Stomach smooth muscle (tissue), 2 donors: ENCODE results near the gene TMED10.

Experiments used
- H3K27ac ChIP-seq: one replicate; pipeline ENCODE4 v1.7.0; 2013; ENCODE audit warnings: mild to moderate bottlenecking, low read length, inconsistent platforms
- H3K27me3 ChIP-seq, 2 donors: one replicate each; pipeline ENCODE4 v1.7.0; 2013; ENCODE audit warnings: low read length in 2 of 2; ENCODE audit not compliant: insufficient read depth in 2 of 2, control insufficient read depth in 1 of 2
- H3K36me3 ChIP-seq, 2 donors: one replicate each; pipeline ENCODE4 v1.7.0; 2013; ENCODE audit warnings: low read length in 2 of 2; ENCODE audit not compliant: control insufficient read depth in 2 of 2, insufficient read depth in 2 of 2
- H3K4me1 ChIP-seq: one replicate; pipeline ENCODE4 v1.7.0; 2013; ENCODE audit warnings: low read length; ENCODE audit not compliant: control insufficient read depth, insufficient read depth
- H3K4me3 ChIP-seq, 2 donors: one replicate each; pipeline ENCODE4 v1.7.0; 2013; ENCODE audit warnings: low read length in 2 of 2
- H3K9ac ChIP-seq, 2 donors: one replicate each; pipeline ENCODE4 v1.7.0; 2013; ENCODE audit warnings: low read length in 2 of 2, mild to moderate bottlenecking in 1 of 2
- H3K9me3 ChIP-seq, 2 donors: one replicate each; pipeline ENCODE4 v1.7.0; 2013; ENCODE audit warnings: low read length in 2 of 2; ENCODE audit not compliant: control insufficient read depth in 2 of 2
- donor health status: healthy.
- donor health status: Pancreatic carcinoma.

Gene TMED10

GRCh38 chr14:75143761-75144527, 32.5 kb downstream of the TMED10 start:
- H3K4me3 ChIP-seq = no peak overlapping the region
- no peak overlapping the region for H3K9ac ChIP-seq
- H3K4me1 ChIP-seq = peaks cover 3% of the 10 kb centered on the region
- H3K9me3 ChIP-seq = no peaks in the 10 kb centered on the region
- peaks cover 3 to 9% of the 10 kb centered on the region in 2 donors for H3K36me3 ChIP-seq
- no peaks in the 10 kb centered on the region for H3K27me3 ChIP-seq
- H3K27ac ChIP-seq = no peak overlapping the region

DNA sequence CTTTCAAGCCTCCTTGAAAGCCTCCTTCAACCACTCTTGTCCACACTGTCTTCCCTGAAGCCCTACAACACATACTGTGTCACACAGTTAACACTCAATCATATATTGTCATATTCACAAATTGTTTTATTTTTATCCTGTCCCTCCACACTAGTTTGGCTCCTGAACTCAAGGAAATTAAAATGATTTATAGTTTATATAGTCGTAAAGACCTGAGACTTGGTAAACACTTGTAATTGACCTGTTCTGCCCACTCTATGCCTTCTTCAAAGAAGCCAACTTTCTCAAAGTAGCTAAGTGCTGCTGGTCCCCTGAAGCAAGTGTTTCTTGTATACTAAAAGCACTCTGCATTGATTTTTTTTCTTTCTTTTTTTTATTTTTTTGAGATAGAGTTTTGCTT, 33.9 kb downstream of the TMED10 start:
- H3K4me3 ChIP-seq = no peak overlapping the region
- H3K4me1 ChIP-seq = peaks cover 3% of the 10 kb centered on the region
- H3K36me3 ChIP-seq = peaks cover 3 to 9% of the 10 kb centered on the region in 2 donors
- no peaks in the 10 kb centered on the region for H3K27me3 ChIP-seq
- no peaks in the 10 kb centered on the region for H3K9me3 ChIP-seq
- no peak overlapping the region for H3K9ac ChIP-seq
- H3K27ac ChIP-seq = no peak overlapping the region

GRCh38 chr14:75141967-75142366, 34.4 kb downstream of the TMED10 start:
- H3K9me3 ChIP-seq = no peaks in the 10 kb centered on the region
- no peak overlapping the region for H3K4me3 ChIP-seq
- H3K4me1 ChIP-seq = no peaks in the 10 kb centered on the region
- H3K9ac ChIP-seq = no peak overlapping the region
- peaks cover 3 to 9% of the 10 kb centered on the region in 2 donors for H3K36me3 ChIP-seq
- H3K27me3 ChIP-seq = no peaks in the 10 kb centered on the region
- no peak overlapping the region for H3K27ac ChIP-seq

DNA sequence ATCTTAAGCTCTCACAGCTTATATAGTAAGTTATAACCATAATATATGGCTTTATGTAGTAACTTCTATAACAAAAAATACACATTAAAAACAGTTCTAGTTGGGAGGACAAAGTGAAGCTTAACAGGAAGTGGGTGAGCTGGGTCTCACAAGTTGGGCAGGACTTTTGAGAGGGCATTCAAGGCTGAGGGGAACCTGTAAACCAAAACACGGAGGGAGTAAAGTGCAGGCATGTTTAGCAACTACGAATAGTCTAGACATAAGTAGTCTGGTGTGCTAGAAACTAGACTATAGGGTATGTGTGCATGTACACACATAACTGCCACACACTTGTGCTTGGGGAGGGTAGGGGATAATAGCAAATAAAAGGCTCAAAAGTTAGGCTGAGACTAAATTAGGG, 35.4 kb downstream of the TMED10 start:
- Histone ChIP-seq H3K4me3 (no peak overlapping the region), H3K9me3 (no peaks in the 10 kb centered on the region), H3K27me3 (no peaks in the 10 kb centered on the region), H3K27ac (no peak overlapping the region), H3K9ac (no peak overlapping the region), H3K4me1 (no peaks in the 10 kb centered on the region), H3K36me3 (peaks cover 3 to 9% of the 10 kb centered on the region in 2 donors)

- no peaks in the 10 kb centered on the region for H3K27me3 ChIP-seq
- H3K4me3 ChIP-seq = no peak overlapping the region
- H3K36me3 ChIP-seq = peaks cover 3 to 9% of the 10 kb centered on the region in 2 donors
- H3K4me1 ChIP-seq = no peaks in the 10 kb centered on the region
- no peak overlapping the region for H3K27ac ChIP-seq
- H3K9me3 ChIP-seq = no peaks in the 10 kb centered on the region
- H3K9ac ChIP-seq = no peak overlapping the region
Measured at GRCh38 chr14:75140620-75141019, 35.8 kb downstream of the TMED10 start.

DNA sequence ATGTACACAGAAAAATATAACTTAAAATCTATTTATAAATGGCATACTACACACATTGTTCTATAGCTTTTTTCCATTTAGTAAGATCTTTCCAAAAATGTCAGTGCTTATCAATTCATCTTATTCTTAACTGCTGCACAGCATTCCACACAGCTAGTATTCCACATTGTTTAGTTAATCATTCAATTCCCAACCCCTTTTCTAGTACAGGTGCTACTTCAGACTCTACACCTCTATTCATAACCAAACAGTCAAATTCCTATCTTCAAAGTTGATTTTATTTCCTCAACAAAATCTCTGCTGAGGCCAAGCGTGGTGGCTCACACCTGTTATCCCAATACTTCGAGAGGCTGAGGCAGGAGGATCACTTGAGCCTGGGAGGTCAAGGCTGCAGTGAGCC, 37.2 kb downstream of the TMED10 start:
- H3K9me3 ChIP-seq = no peaks in the 10 kb centered on the region
- H3K36me3 ChIP-seq = peaks cover 9 to 12% of the 10 kb centered on the region in 2 donors
- H3K27me3 ChIP-seq = no peaks in the 10 kb centered on the region
- H3K27ac ChIP-seq = no peak overlapping the region
- H3K9ac ChIP-seq = no peak overlapping the region
- no peaks in the 10 kb centered on the region for H3K4me1 ChIP-seq
- no peak overlapping the region for H3K4me3 ChIP-seq

GRCh38 chr14:75138492-75138891, 37.9 kb downstream of the TMED10 start:
- Histone ChIP-seq H3K9ac (no peak overlapping the region), H3K4me1 (no peaks in the 10 kb centered on the region), H3K27me3 (no peaks in the 10 kb centered on the region), H3K4me3 (no peak overlapping the region), H3K36me3 (peaks cover 12 to 15% of the 10 kb centered on the region in 2 donors), H3K9me3 (no peaks in the 10 kb centered on the region), H3K27ac (no peak overlapping the region)

DNA sequence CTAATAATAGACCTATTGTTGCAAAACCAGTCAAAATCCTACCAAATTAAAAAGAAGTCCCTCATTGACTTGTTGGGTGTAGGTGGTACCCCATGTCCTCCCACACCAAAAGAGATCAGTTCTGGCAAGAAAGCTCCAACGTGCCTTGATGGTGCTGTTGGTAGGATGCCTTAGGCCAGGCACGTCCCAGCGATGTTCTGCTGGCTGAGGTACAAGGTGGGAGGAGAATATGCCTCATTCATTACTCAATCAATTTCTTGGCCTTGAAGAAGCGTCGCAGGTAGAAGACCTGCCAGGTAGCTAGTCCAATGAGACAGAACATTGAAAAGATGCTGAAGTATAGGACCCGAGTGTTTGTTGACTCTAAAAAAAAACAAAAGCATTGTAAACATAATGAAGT, 41.8 kb downstream of the TMED10 start:
- Histone ChIP-seq H3K4me1 (no peaks in the 10 kb centered on the region), H3K27me3 (no peaks in the 10 kb centered on the region), H3K9me3 (no peaks in the 10 kb centered on the region), H3K27ac (no peak overlapping the region), H3K36me3 (peaks cover 12 to 15% of the 10 kb centered on the region in 2 donors), H3K9ac (no peak overlapping the region), H3K4me3 (no peak overlapping the region)

DNA sequence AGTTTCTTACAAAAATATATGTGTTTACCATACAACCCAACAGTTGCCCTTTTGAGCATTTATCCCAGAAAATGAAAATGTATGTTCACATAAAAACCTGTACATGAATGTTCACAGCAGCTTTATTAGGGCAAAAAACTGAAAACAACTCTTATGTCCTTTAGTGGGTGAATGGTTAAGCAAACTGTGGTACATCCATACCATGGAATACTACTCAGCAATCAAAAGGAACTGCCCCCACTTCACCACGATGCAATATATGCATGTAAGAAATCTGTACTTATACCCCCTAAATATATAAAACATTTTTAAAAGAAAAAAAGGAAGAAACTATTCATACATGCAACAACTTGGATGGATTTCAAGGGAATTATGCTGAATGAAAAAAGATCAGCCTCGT, 42.8 kb downstream of the TMED10 start:
- no peak overlapping the region for H3K27ac ChIP-seq
- no peaks in the 10 kb centered on the region for H3K4me1 ChIP-seq
- H3K9ac ChIP-seq = no peak overlapping the region
- no peak overlapping the region for H3K4me3 ChIP-seq
- H3K27me3 ChIP-seq = no peaks in the 10 kb centered on the region
- peaks cover 12 to 15% of the 10 kb centered on the region in 2 donors for H3K36me3 ChIP-seq
- no peaks in the 10 kb centered on the region for H3K9me3 ChIP-seq

DNA sequence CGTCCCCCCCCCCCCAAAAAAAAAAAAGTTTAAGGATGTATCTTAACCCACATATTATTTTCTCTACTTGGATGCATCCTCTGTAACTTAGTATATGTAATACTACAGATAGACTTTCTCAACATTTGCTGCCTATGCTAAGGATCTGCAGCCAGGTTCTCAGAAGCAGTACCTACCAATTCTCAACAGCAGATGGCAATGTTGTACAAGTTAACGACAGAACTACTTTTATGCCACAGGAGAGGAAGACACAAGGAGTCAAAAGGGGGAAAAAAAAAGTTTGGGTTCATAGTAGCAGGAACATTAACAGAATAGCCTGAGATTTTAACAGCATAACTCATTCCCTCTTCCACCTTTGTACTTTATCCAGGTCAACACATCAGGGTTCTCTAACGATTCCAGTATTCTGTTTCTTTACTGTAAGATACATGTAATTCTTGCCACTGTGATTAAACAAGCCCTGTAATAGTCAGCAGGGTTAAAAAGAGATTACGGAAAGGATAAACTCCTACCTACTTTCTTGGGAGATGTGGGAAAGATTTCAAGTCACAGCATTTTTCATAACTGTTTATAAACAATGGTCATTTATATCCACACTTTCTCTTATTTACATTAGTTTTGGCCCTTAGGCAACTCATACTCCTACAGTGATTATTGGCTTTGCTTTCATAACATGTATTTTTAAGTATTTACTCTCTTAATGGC, 43.9 kb downstream of the TMED10 start:
- H3K4me3 ChIP-seq = no peak overlapping the region
- no peaks in the 10 kb centered on the region for H3K27me3 ChIP-seq
- H3K36me3 ChIP-seq = peaks cover 12 to 15% of the 10 kb centered on the region in 2 donors
- no peak overlapping the region for H3K9ac ChIP-seq
- H3K27ac ChIP-seq = no peak overlapping the region
- H3K4me1 ChIP-seq = peaks cover 10% of the 10 kb centered on the region
- no peaks in the 10 kb centered on the region for H3K9me3 ChIP-seq

GRCh38 chr14:75128596-75128990, 47.8 kb downstream of the TMED10 start:
- H3K4me1 ChIP-seq = peaks cover 25% of the 10 kb centered on the region
- no peak overlapping the region for H3K4me3 ChIP-seq
- H3K9me3 ChIP-seq = no peaks in the 10 kb centered on the region
- no peak overlapping the region for H3K27ac ChIP-seq
- H3K36me3 ChIP-seq = peaks cover 0 to 2% of the 10 kb centered on the region in 2 donors
- H3K9ac ChIP-seq = no peak overlapping the region
- H3K27me3 ChIP-seq = no peaks in the 10 kb centered on the region
